HepG2 (cell line): ENCODE results near the gene NT5C3B. TPM values are rescaled to one million over a fixed set of nuclear protein-coding genes. Genes with fewer than 3 reads are reported as not detected.
A peak's percentile ranks its signal among the peaks of the same experiment; 100 is the strongest.

Experiments
- CENPT ChIP-seq: sonication (generic); formaldehyde crosslinking; IDR thresholded peaks from 2 replicates; pipeline ENCODE4 v1.8.0; 2022; ENCODE audit warnings: low read depth, mild to moderate bottlenecking, moderate library complexity, missing genetic modification reagents
- CSRNP1 ChIP-seq: sonication (generic); formaldehyde crosslinking; IDR thresholded peaks from 2 replicates; pipeline ENCODE4 v1.8.1; 2023; ENCODE audit warnings: mild to moderate bottlenecking, missing genetic modification reagents
- DZIP1 ChIP-seq: sonication (generic); formaldehyde crosslinking; IDR thresholded peaks from 2 replicates; pipeline ENCODE4 v1.5.0; 2020; ENCODE audit warnings: mild to moderate bottlenecking, missing genetic modification reagents
- GFI1 ChIP-seq: sonication (generic); formaldehyde crosslinking; IDR thresholded peaks from 2 replicates; pipeline ENCODE4 v1.5.0; 2020; ENCODE audit warnings: missing genetic modification reagents, mild to moderate bottlenecking, borderline replicate concordance
- HMGXB4 ChIP-seq, 2 experiments: sonication (generic) in 1 of 2; formaldehyde crosslinking in 1 of 2; IDR thresholded peaks; 2 replicates each; pipeline versions ENCODE4 v1.4.0 to v1.6.1; 2018 to 2020; ENCODE audit warnings: missing genetic modification reagents in 2 of 2, borderline replicate concordance in 1 of 2, low read depth in 1 of 2, mild to moderate bottlenecking in 1 of 2, missing biosample characterization in 1 of 2
- RBM22 ChIP-seq: fragments of 200-400 bp; formaldehyde crosslinking; optimal IDR thresholded peaks from 2 replicates; pipeline ENCODE3; 2017; ENCODE audit warnings: mild to moderate bottlenecking, low read length, moderate library complexity
- SOX5 ChIP-seq: IDR thresholded peaks from 2 replicates; pipeline ENCODE4 v1.6.1; 2016; ENCODE audit warnings: borderline replicate concordance
- THYN1 ChIP-seq: sonication (generic); formaldehyde crosslinking; IDR thresholded peaks from 2 replicates; pipeline ENCODE4 v1.8.1; 2023; ENCODE audit warnings: low read depth, mild to moderate bottlenecking, moderate library complexity, missing genetic modification reagents, borderline replicate concordance
- YEATS4 ChIP-seq: sonication (generic); formaldehyde crosslinking; IDR thresholded peaks from 2 replicates; pipeline ENCODE4 v1.4.0; 2020; ENCODE audit warnings: missing genetic modification reagents, borderline replicate concordance
- ZHX1 ChIP-seq: sonication (generic); formaldehyde crosslinking; IDR thresholded peaks from 2 replicates; pipeline ENCODE4 v1.8.1; 2022; ENCODE audit warnings: low read depth, mild to moderate bottlenecking, missing genetic modification reagents
- ZMAT3 ChIP-seq: sonication (generic); formaldehyde crosslinking; conservative IDR thresholded peaks from 2 replicates; pipeline ENCODE4 v1.7.0; 2021; ENCODE audit warnings: missing genetic modification reagents
- ZNF274 ChIP-seq: sonication (generic); formaldehyde crosslinking; IDR thresholded peaks from 2 replicates; pipeline ENCODE4 v1.5.1; 2020; ENCODE audit warnings: mild to moderate bottlenecking, missing genetic modification reagents
- ZNF567 ChIP-seq: sonication (generic); formaldehyde crosslinking; IDR thresholded peaks from 2 replicates; pipeline ENCODE4 v1.8.1; 2023; ENCODE audit warnings: mild to moderate bottlenecking, missing genetic modification reagents, borderline replicate concordance
- ZNF572 ChIP-seq: sonication (generic); formaldehyde crosslinking; IDR thresholded peaks from 2 replicates; pipeline ENCODE4 v1.5.1; 2020; ENCODE audit warnings: mild to moderate bottlenecking, missing genetic modification reagents
- ZNF672 ChIP-seq: sonication (generic); formaldehyde crosslinking; IDR thresholded peaks from 2 replicates; pipeline ENCODE4 v1.8.1; 2022; ENCODE audit warnings: missing genetic modification reagents
- polyA plus RNA-seq, 8 experiments: library from polyadenylated mRNA; depleted of rRNA in 3 of 8; stranded (reverse) in 7 of 8; unstranded in 1 of 8; fragments of >200 nt; fragmentation: Illumina TruSeq in 4 of 8; extraction: Trizol in 4 of 8; gene quantifications; 2 replicates each; pipeline versions ENCODE4 v1.2.1 to v1.2.3, GENCODE V29; 2011 to 2016; ENCODE audit warnings: low read depth in 4 of 8, missing spikeins in 1 of 8, mixed read lengths in 1 of 8; ENCODE audit not compliant: insufficient read depth in 1 of 8
- total RNA-seq, 5 experiments: library from RNA; depleted of rRNA; stranded (reverse); fragments of >200 nt; fragmentation: Illumina TruSeq; extraction: Trizol; gene quantifications; 2 replicates each; pipeline ENCODE4 v1.2.3, GENCODE V29; 2016; ENCODE audit warnings: low read depth in 1 of 5

NT5C3B gene
- total and polyA plus RNA-seq, 2 of the 13 experiments (the other 11 are each of a cell fraction or from before 2014, with no cell fraction given) = 104 to 126 TPM

GRCh38 chr17:41786227-41787020 lies 49.6 kb downstream of the NT5C3B start, which contains the start of gene JUP (continued):
- no peak for TF ChIP-seq ZHX1 (CRISPR knock-in tag)
- TF ChIP-seq ZNF567 (CRISPR knock-in tag) = no peak
- TF ChIP-seq CENPT (CRISPR knock-in tag) = no peak
- peak; percentile 34; the same call in 1 of the 2 replicates for TF ChIP-seq ZMAT3
- TF ChIP-seq HMGXB4 (CRISPR knock-in tag; IDR thresholded peaks at IDR 0.05; ENCODE audit: borderline replicate concordance in 1 of 2, low read depth in 1 of 2) = peak; percentile 94 to 96
- TF ChIP-seq ZNF274 (CRISPR knock-in tag) = no peak
- TF ChIP-seq CSRNP1 (CRISPR knock-in tag) = peak; percentile 84
- 0 out of 2 replicates have a peak, but pooled peaks have one; percentile 21 for TF ChIP-seq SOX5
- TF ChIP-seq THYN1 (CRISPR knock-in tag) = 0 out of 2 replicates have a peak, but pooled peaks have one; percentile 54
- TF ChIP-seq YEATS4 (CRISPR knock-in tag) = peak; percentile 92
- TF ChIP-seq DZIP1 (CRISPR knock-in tag) = no peak
- TF ChIP-seq RBM22 = no peak
- TF ChIP-seq ZNF572 (CRISPR knock-in tag) = no peak
- TF ChIP-seq ZNF672 = no peak
- no peak for TF ChIP-seq GFI1
